Measurements from ENCODE around the gene CERS5.
"Not testable (repeated sequence)": the region's sequence is repeated elsewhere in the genome, so short reads cannot be mapped to it uniquely, and the experiment has no call there.

The CERS5 gene

DNA sequence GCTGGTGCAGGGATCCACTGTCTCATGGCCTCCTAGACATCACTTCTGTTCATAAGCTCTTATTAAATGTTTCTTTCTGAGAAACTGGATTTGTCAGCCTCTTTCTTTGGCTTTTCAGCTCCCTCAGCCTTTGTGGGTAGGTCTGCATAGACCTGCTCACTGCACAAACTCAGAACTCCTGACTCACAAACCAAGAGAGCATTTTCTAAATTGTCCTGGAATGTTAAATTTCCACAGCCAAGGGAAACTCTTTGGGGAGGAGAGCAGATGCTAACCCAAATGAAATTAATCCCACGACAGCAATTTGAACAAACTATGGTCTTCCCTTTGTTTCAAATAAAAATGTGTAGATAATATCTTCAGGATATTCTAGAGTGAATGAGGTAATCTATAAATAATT lies 19.5 kb upstream of the CERS5 start:
- no peak for DNase-seq (ENCODE audit: low read depth in 2 of 2)

DNA sequence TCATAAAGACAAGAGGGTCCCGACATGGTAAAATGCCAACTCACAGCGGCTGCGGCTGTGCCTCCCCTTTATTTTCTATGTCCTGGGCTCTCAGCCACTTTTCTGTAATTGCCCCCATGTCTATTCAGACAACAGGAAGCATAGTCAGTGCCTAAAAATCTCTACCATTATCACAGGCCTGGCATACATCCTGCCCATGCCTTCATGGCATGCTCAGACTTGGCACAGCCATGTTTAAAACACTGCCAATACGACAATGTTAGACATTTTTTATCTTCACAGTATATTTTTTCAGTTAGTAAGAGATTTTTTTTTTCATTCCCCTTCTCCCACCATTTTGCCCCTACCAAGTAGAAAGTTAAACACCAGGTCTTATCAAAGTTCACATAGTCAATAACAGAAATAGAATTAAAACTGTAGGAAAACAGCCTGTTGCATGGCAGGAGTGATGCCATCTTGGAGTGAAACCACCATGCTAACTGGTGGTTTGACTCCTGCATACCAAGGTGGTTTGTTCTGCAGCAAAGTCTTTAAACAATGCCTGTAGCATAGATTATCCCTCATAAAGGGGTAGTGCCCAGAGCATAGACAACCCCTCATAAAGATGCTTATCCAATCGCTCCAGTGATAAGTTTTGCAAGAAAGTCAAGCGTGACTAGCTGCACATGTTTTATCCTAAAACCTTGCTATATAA lies 18.9 kb upstream of the CERS5 start:
- no peak for DNase-seq (ENCODE audit: low read depth in 2 of 2)

DNA sequence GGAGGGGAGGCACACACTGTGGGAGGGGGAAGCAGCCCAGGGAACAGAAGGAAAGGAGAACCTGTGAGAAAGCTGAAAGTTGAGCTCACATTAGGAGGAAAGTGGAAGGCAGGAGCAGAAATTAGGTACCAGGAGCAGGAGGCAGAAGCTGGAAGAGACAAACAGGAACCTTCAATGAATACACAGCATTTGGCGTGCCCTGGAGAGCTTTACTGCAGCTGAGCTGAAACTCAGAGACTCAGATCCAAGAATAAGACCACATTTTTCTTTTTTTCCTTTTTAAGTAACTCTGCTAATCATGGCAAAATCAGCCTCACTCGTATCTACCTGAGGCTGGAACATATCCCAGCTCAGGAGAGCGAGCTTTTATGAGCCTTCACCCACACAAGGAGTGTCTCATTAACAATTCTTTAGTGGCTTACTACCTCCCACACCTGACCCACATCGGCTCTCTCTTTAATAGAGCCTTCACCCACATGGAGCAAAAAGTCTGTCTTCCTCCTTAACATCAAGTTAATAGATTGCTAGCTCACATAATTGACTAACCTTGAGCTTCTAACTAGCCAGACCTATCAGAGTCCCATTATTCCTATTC lies 18.2 kb upstream of the CERS5 start:
- DNase-seq (ENCODE audit: low read depth in 2 of 2) = no peak

DNA sequence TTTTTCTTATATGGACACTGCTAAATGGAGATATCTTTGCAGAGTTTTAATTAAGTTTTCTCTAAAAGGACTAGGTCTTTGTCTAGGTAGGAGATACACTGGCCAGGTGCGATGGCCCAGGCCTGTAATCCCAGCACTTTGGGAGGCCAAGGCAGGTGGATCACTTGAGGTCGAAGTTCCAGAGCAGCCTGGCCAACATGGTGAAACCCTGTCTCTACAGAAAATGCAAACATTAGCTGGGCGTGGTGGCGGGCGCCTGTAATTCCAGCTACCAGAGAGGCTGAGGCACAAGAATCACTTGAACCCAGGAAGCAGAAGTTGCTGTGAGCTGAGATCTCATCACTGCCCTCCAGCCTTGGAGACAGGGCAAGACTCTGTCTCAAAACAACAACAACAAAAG lies 17.1 kb upstream of the CERS5 start:
- DNase-seq (ENCODE audit: low read depth in 2 of 2) = no peak

DNA sequence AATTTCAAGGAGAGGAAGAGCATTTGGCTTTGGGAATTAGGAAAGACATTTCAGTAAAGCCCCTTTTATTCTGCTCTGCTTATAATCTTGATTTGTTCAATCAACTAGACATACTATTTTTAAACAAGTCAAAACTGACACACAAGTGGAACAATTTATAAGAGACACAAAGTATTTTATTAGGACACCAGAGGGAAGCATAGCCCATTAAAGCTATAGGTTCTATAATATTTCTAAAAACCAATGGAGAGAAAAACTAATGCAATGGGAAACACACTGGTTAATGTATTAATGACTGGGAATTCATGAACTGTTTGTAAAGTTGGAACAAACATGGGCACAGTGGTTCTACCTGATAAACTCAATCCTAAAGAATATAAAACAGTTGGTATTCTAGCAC lies 15.3 kb upstream of the CERS5 start:
- no peak for DNase-seq (ENCODE audit: low read depth in 2 of 2)

DNA sequence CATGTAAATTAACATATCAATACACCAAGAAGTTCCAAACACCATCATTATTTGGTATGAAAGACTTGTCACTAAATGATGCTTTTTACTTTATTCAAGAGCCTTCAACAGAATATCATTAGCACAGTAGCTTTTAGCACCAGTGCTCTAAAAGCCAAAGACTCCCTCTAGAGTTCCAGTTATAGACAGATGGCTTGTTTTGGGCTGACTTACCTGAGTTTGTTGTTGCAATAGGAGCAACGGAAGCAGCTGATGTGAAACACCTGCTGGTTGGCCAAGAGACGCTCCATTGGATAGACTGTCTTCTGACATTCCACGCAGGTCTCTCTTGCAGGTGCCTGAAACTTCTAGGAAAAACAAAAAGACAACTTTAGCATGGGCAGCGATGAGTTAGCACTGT lies 14.5 kb upstream of the CERS5 start:
- DNase-seq (ENCODE audit: low read depth in 2 of 2) = no peak

DNA sequence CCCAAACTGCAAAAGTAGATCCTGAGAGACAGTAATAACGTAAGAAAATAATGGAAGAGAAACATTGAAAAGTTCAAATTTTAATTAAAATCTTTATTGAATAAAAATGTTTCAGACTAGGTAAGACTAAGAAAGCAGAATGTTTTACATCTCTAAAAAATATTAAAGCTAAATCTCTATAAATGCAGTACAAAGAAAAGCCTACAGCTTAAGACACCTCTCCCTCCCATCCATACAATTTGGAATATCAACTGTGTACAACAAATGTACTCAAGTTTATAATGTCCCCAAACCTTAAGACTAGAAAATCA lies 8.5 kb upstream of the CERS5 start:
- DNase-seq (ENCODE audit: low read depth in 2 of 2) = no peak

DNA sequence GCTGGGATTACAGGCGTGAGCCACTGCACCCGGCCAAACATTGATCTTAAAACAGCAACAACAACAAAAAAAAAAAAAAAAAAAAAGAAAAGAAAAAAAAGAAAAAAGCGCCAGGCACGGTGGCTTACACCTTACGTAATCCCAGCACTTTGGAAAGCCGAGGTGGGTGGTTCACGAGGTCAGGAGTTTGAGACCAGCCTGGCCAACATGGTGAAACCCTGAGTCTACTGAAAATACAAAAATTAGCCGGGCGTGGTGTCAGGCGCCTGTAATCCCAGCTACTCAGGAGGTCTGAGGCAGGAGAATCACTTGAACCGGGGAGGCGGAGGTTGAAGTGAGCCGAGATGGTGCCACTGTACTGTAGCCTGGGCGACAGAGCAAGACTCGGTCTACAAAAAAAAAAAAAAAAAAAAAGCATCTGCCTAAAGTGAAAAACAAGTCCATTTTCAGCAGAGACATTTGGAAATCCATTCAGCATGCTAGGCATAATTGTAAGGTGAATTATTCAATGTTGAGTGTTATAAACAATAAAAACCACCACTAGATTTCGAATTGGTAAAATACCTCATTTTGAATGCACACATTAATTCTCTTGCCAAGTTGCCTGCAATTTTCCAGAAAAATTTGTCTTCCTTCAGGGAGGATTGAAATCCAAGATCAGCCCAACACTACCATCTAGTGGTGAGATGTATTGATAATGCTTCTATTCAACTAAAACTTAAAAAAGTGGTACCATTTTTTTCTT lies 8.0 kb upstream of the CERS5 start:
- no peak for DNase-seq (ENCODE audit: low read depth in 2 of 2)

DNA sequence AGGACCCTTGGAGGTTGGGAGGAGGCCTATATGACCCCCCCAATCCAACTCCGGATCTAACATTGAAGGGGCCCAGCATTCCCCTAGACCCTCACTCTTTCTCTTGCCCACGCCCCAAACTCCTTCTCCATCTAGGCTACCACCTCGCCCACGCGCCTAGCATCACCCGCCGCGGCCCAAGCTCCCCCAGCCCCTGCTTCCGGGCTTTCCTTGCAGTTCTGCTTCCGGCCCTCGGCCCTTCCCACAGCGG lies 445 bp downstream of the CERS5 start:
- DNase-seq (ENCODE audit: low read depth in 2 of 2) = peak in 1 of 2 donors; percentile 4

DNA sequence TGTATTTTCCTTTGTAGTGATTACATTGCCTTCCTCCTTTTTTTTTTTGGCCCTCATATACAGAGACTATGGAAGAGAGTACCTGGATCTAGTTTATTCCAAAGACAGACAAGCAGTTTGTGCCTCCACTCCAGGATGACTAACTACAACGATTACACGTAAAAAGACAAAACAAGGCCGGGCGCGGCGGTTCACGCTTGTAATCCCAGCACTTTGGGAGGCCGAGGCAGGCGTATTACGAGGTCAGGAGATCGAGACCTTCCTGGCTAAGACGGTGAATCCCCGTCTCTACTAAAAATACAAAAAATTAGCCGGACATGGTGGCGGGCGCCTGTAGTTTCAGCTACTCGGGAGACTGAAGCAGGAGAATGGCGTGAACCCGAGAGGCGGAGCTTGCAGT lies 2.2 kb downstream of the CERS5 start:
- DNase-seq (ENCODE audit: low read depth in 2 of 2) = no peak

DNA sequence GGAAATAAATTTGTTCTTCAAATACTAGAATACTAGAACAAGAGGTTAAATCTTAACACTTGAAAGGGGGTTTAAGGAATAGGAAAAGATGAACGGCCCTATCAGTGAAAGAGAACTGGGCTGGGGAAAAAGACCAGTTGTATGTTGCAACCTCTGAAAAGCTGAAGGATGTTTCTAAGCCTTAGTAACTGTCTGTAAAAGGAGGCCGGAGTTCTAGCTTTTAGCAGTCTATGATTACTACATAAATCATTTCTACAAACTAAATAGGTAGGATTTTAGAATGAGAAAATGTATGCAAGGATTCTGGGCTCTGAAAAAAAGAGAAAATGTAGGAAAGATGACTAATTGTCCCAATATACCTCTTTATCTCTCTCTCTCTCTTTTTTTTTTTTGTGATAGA lies 4.9 kb downstream of the CERS5 start:
- no peak for DNase-seq (ENCODE audit: low read depth in 2 of 2)

DNA sequence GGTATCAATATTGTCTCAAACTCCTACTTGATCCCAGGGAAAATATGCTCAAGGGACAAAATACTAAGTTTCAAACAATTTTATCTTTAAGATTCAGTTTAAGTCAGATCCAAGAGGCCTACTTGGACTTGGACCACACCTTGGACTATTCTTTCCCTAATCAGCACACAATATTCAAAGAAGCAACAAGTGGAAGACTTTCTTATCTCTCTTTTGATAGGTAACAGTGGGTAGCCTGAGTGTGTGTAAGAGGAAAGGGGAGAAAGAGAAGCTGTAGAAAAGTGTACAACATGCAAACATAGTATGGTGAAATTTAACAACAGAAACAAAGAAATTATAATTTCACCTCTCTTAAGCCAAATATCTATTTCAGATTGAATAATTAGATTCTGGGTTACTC lies 6.5 kb downstream of the CERS5 start:
- no peak for DNase-seq (ENCODE audit: low read depth in 2 of 2)

DNA sequence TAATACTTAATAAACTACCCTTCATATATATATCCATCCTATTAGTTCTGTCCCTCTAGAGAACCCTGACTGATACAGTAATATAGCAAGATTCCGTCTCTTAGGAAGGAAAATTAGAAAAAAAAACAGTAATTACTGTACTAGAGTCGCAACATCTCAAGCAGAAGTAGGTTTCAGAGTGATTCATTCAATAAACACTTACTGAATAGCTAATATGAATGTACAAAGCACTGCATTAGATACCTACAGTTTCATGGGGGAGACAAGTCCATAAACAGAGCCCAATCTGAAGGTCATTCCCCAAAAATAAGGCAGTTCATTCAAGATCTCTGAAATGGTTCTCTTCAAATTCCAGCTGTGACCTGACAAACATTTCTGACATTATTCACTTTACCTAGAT lies 9.9 kb downstream of the CERS5 start:
- DNase-seq (ENCODE audit: low read depth in 2 of 2) = no peak

DNA sequence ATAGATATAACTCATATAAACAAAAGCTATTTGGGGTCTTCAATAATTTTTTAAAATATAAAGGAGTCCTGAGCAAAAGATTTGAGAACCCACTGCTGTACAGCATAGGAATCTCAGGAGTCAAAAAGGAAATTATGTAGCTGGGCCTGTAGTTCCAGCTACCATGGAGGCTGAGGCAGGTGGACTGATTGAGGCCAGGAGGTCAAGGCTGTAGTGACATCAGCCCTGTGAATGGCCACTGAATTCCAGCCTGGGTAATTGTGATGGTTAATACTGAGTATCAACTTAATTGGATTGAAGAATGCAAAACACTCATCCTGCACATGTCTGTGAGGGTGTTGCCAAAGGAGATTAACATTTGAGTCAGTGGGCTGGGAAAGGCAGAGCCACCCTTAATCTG lies 10.5 kb downstream of the CERS5 start:
- no peak for DNase-seq (ENCODE audit: low read depth in 2 of 2)

DNA sequence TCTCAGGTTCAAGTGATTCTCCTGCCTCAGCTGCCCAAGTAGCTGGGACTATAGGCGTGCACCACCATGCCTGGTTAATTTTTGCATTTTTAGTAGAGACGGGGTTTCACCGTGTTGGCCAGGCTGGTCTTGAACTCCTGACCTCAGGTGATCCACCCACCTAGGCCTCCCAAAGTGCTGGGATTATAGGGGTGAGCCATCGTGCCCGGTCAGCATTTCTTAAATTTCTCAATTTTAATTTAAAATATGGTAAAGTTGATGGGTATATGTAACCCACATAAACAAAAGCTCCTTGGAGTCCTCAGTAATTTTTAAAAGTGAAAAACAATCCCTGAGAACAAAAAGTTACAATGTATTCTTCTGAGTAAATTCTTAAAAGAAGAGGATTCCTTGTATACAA lies 12.2 kb downstream of the CERS5 start:
- not testable (repeated sequence) for DNase-seq (ENCODE audit: low read depth in 2 of 2)

DNA sequence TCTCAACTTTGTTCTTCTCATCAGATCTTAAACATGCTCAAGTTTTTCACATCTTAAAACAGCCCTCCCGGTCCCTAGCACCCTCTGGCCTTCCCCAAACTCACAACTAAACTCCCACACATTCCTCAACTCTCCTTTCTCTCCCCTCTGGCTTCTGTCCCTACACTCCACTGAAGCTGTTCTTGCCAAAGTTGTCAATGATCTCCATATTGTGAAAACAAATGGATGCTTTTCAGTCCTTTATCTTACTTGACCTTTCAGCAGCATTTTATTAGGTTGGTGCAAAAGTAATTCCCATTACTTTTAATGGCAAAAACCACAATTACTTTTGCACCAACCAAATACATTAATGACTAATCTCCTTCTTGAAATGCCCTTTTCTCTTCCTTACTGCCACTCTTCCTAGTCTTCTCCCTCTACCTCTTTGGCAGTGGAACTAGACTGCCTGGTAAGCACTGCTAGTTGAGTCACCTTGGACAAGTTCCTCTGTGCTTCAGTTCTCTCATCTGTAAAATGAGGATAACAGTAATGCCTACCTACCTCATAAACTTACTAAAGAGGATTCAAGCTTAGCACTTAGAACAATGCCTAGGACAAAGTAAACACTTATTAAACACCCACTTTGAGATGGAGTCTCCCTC lies 16.0 kb downstream of the CERS5 start:
- DNase-seq (ENCODE audit: low read depth in 2 of 2) = no peak

DNA sequence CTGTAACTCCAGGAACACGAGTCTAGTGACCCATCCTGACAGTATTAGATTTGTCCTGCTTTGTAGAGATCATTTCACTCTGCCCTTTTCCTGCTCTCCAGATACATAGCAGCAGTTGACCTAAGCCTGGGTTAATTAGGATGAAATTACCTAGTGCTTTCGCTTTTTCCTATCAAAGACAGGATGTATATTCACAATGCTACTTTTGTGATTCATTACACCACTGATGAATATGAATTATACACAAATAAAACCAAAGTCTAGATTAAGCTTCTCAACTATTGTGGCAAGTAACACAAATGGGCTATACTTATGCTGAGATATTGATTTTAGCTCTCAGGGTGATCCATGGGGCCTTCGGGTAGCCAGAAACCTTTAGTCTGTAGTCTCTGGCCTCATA lies 17.9 kb downstream of the CERS5 start:
- no peak for DNase-seq (ENCODE audit: low read depth in 2 of 2)

DNA sequence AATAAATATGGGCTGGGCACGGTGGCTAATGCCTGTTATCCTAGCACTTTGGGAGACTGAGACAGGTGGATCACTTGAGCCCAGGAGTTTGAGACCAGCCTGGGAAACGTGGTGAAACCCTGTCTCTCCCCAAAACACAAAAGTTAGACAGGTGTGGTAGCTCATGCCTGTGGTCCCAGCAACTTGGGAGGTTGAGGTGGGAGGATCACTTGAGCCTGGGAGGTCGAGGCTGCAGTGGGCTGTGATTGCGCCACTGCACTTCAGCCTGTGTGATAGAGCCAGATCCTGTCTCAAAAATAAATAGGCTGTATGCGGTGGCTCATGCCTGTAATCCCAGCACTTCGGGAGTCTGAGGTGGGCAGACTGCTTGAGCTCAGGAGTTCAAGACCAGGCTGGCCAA lies 19.2 kb downstream of the CERS5 start:
- DNase-seq (ENCODE audit: low read depth in 2 of 2) = not testable (repeated sequence)

DNA sequence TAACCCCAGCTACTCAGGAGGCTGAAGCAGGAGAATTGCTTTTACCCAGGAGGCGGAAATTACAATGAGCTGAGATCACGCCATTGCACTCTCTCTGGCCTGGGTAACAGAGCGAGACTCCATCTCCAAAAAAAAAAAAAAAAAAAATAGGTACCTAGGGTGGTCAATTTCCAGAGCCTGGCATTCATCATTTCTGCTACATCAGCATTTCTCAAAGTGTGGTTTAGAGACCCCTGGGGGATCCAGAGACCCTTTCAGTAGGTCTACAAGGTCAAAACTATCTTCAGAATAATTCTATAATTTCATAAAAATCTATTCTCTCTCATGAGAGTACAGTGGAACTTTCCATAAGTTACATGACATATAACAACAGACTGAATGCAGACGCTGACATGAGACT lies 19.9 kb downstream of the CERS5 start:
- no peak for DNase-seq (ENCODE audit: low read depth in 2 of 2)

DNA sequence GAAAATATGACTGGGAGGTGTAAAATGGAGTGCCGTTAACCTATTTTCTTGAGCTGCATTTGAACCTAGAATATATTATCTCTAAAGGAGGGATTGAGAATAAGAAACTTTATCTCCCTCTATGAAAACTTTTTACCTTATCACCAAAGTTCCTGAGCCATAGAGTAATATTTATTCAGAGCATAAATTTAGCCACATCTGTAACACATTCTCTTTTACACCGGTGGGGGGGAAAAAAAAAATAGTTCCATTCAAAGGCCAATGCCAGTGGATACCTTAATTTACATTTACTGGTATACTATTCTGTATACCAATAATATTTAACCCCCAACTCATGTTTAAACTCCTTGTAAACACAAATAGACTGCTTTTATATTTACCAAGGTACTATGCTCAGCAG lies 21.7 kb downstream of the CERS5 start:
- no peak for DNase-seq (ENCODE audit: low read depth in 2 of 2)

DNA sequence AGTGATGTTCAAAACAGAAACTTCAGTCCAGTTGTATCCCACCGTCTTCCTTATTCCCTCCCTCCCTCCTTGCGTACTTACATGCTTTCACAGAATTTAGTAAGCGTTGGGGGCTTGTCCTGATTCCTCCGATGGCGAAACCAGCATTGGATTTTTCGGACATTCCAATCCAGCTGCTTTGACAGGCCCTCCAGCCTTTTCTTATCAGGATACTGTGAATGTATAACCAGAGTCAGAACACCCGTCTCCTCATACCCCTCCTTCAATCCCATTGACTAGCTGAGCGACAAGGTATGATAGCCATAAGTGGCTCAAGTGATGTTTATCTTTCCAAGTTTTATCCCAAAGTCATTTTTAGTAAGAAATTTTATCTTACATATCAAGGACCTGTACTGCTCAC lies 24.2 kb downstream of the CERS5 start:
- no peak for DNase-seq (ENCODE audit: low read depth in 2 of 2)

DNA sequence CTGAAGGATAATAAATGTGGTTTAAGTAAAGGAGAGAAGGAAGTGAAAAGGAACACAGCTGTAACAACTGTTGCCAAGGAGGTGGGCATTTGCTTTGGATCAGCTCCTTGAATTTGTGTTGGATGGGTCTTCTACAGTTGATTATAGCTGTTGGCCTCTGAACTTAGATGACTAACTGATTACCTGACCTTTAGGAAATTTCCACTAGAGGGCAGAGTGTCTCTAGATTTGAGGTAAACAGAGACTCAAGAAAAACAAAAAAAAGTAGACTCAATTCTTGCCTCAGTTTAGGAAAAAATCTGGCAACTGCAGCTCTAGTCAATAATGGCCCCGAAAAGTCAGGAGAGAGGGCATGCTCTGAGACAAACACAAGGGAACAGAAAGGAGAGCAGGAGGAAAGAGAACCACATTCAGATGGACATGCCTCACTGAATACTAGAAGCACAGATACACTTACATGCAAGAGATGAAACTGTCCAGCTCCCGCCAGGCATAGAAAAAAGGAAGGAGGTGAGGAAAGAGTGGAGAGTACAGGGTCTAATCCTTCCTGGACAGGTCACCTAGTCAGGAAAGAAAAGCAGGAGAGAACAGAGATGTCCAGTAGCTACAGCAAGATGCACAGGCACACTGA lies 34.5 kb downstream of the CERS5 start:
- no peak for DNase-seq (ENCODE audit: low read depth in 2 of 2)

DNA sequence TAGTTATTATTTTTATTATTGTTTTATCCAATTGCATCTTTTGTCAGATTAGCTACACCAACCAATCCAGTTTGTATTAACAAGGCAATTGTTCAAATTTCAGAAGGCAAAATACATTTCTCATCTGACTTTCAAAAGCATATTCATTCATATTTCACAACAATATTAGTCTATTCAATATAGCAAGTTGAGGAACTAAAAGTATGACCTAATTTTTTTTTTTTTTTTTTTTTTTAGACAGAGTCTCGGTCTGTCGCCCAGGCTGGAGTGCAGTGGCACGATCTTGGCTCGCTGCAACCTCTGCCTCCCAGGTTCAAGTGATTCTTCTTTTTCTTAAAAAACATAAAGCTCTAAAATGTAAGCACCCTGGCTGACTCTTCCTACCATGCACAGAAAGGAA lies 37.9 kb downstream of the CERS5 start:
- DNase-seq (ENCODE audit: low read depth in 2 of 2) = no peak

All from stimulated activated CD8-positive, alpha-beta memory T cell treated with anti-CD3 and anti-CD28 coated beads, Interleukin-7, amount 100 ng/mL, for 1 hour (primary cell).